Heart left ventricle (tissue), 16 donors: ENCODE results near the gene KCNQ1. TPM values are rescaled to one million over a fixed set of nuclear protein-coding genes. Genes with fewer than 3 reads are reported as not detected.

Experiments
- ATAC-seq, 4 donors: fragments of 200-7000 bp; cut with Tn5 transposase; one replicate each; pipeline ENCODE4 v1.9.1; 2020 to 2022; ENCODE audit warnings: moderate library complexity in 4 of 4, mild to moderate bottlenecking in 3 of 4, moderate number of reproducible peaks in 1 of 4
- DNase-seq, 5 donors: peaks; one replicate each; pipeline ENCODE4 v3.0.0-alpha.2; 2020
- H3K27ac ChIP-seq, 12 donors: fragments of 200-600 bp; sonication (generic) in 4 of 12; one replicate each; pipeline versions ENCODE4 v1.5.0 to v1.8.0; 2016 to 2022; ENCODE audit warnings: mild to moderate bottlenecking in 2 of 12
- H3K27me3 ChIP-seq, 9 donors: fragments of 200-600 bp; sonication (generic) in 2 of 9; one replicate each; pipeline versions ENCODE4 v1.5.1 to v1.8.0; 2016 to 2022; ENCODE audit warnings: mild to moderate bottlenecking in 3 of 9
- H3K36me3 ChIP-seq, 9 donors: fragments of 200-600 bp; sonication (generic) in 2 of 9; one replicate each; pipeline versions ENCODE4 v1.5.0 to v1.8.0; 2018 to 2022; ENCODE audit warnings: mild to moderate bottlenecking in 2 of 9
- H3K4me1 ChIP-seq, 12 donors: fragments of 200-600 bp; sonication (generic) in 4 of 12; one replicate each; pipeline versions ENCODE4 v1.5.0 to v1.8.0; 2016 to 2022; ENCODE audit warnings: mild to moderate bottlenecking in 3 of 12
- H3K4me3 ChIP-seq, 12 donors: fragments of 200-600 bp; sonication (generic) in 4 of 12; one replicate each; pipeline versions ENCODE4 v1.5.0 to v1.8.0; 2017 to 2022; ENCODE audit warnings: mild to moderate bottlenecking in 9 of 12, moderate library complexity in 4 of 12
- H3K9me3 ChIP-seq, 12 donors: fragments of 200-600 bp; sonication (generic) in 4 of 12; one replicate each; pipeline versions ENCODE4 v1.5.0 to v1.8.0; 2016 to 2022; ENCODE audit warnings: mild to moderate bottlenecking in 1 of 12
- POLR2A ChIP-seq, 2 donors: fragments of 450-650 bp; IDR thresholded peaks; one replicate each; pipeline ENCODE4 v1.6.1; 2017; ENCODE audit warnings: antibody characterized with exemption in 2 of 2, mild to moderate bottlenecking in 2 of 2, moderate library complexity in 2 of 2
- WGBS, 4 donors: extraction: QIAGEN DNeasy Blood & Tissue Kit in 2 of 4; methylation state at CpG; one replicate each; pipeline versions ENCODE4 v1.1.5 to v1.1.7; 2013 to 2018; 5-methylcytosine and 5-hydroxymethylcytosine counted together
- intact Hi-C, 10 donors: fragments of 100-400 bp; cut with DNase I; formaldehyde crosslinking; loops; one replicate each; pipeline versions ENCODE4 v1.11.1 to v1.14.2; 2022
- polyA plus RNA-seq, 2 donors: library from polyadenylated mRNA; stranded (reverse); fragments of 200-250 nt; gene quantifications; one replicate each; pipeline ENCODE4 v1.2.3, GENCODE V29; 2013
- total RNA-seq, 9 donors: library from RNA; depleted of rRNA in 2 of 9; stranded (reverse); fragments of >200 nt in 2 of 9; fragmentation: NEBNext Ultra II Directional in 3 of 9; extraction: Animal tissue kit (Norgen Biotek cat#: 25700) in 3 of 9; gene quantifications; one replicate each; pipeline versions ENCODE4 v1.1.0 to v1.2.4, GENCODE V29; 2016 to 2023
- TF ChIP-seq, protein P1 (sequence below), 12 donors: fragments of 200-600 bp; sonication (generic) in 4 of 12; IDR thresholded peaks; one replicate each; pipeline versions ENCODE4 v1.5.0 to v1.8.0; 2018 to 2022; ENCODE audit warnings: antibody characterized with exemption in 12 of 12, mild to moderate bottlenecking in 5 of 12
- donor health status: ischemic (EF 13 %, LVEDD 7.1; RV severe dilation, severe dysfunction).
- donor health status: healthy with polysubstance abuse.
- donor health status: DM: no; HTN: yes; CAD: no.
- donor health status: DM: no; HTN: no; CAD: no.
- donor health status: ischemic (EF 25% LVEDD 6.9; RV normal size, moderate dysfunction).
- donor health status: ischemic (EF 25% LVEDD 5.7; RV mildly dilated, moderate dysfunction).
- donor health status: healthy.
- donor health status: DM: yes; HTN: yes; CAD: no.
- donor health status: ischemic (EF 35%, LVEDD 5.7; RV mildly dilated, moderate dysfunction).
- donor health status: nonischemic (EF 11% LVEDD 7.7; RV severe dilation, severe dysfunction).
- donor health status: DM: yes; HTN: yes; CAD: no.
- donor health status: PGD.
- donor health status: ischemic (EF 29% LVEDD 5.4; RV normal size, mild dysfunction).
- donor health status: nonischemic (EF 23%, LVEDD 6.1; RV moderate dilation, normal function).

KCNQ1 gene
- total and polyA plus RNA-seq, 11 donors = 18.6 to 42.4 (median 31.4) TPM

DNA sequence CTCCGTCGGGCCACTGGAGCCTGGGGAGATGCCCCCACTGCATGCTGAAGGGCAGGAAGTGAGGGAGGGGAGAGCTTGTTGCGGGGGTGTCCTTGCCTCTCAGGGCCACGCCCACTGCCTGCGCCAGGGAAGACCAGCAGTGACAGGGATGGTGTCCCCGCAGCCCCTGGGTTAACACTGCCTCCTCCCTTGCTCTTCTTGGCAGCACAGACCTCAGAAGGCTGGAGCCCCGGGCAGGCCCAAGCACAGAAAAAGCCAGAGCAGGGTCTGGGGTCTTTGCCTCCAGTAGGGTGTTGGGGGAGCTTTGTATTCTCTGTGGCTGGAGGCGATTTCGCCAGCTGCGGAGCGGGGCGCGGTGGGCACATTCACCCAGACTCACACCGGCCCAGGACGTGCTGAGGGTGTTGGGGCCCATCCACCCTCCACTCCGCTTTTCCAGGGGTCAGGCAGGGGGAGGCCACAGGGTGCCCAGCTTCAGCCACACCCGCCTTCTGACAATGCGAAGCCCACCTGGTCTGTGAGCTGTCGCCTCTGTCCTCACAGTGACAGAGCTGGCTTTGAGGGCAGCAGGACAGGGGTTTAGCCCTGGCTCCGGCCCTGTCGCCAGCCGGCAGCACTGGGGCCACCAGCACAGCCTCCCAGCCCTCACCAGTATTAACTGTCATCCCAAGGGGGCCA lies 357.0 kb downstream of the KCNQ1 start:
- Histone ChIP-seq H3K4me3 (no peak overlapping the region), H3K36me3 (no peaks in the 10 kb centered on the region), H3K27me3 (no peaks in the 10 kb centered on the region), H3K27ac (no peak overlapping the region), H3K9me3 (no peaks in the 10 kb centered on the region), H3K4me1 (peaks cover 0 to 28% (median 10%) of the 10 kb centered on the region in 12 donors)
- intact Hi-C loops = no loop called here
- peak; percentile 5 to 41 (median 18) for DNase-seq
- WGBS, 4 donors = 91 to 94% (median 93%) methylated on average over 14 to 22 of the region's 22 CpGs
- TF ChIP-seq, protein P1, sequence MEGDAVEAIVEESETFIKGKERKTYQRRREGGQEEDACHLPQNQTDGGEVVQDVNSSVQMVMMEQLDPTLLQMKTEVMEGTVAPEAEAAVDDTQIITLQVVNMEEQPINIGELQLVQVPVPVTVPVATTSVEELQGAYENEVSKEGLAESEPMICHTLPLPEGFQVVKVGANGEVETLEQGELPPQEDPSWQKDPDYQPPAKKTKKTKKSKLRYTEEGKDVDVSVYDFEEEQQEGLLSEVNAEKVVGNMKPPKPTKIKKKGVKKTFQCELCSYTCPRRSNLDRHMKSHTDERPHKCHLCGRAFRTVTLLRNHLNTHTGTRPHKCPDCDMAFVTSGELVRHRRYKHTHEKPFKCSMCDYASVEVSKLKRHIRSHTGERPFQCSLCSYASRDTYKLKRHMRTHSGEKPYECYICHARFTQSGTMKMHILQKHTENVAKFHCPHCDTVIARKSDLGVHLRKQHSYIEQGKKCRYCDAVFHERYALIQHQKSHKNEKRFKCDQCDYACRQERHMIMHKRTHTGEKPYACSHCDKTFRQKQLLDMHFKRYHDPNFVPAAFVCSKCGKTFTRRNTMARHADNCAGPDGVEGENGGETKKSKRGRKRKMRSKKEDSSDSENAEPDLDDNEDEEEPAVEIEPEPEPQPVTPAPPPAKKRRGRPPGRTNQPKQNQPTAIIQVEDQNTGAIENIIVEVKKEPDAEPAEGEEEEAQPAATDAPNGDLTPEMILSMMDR (IDR thresholded peaks at IDR 0.05) = no peak
- no peak for TF ChIP-seq POLR2A (IDR thresholded peaks at IDR 0.05)
- ATAC-seq = no peak

DNA sequence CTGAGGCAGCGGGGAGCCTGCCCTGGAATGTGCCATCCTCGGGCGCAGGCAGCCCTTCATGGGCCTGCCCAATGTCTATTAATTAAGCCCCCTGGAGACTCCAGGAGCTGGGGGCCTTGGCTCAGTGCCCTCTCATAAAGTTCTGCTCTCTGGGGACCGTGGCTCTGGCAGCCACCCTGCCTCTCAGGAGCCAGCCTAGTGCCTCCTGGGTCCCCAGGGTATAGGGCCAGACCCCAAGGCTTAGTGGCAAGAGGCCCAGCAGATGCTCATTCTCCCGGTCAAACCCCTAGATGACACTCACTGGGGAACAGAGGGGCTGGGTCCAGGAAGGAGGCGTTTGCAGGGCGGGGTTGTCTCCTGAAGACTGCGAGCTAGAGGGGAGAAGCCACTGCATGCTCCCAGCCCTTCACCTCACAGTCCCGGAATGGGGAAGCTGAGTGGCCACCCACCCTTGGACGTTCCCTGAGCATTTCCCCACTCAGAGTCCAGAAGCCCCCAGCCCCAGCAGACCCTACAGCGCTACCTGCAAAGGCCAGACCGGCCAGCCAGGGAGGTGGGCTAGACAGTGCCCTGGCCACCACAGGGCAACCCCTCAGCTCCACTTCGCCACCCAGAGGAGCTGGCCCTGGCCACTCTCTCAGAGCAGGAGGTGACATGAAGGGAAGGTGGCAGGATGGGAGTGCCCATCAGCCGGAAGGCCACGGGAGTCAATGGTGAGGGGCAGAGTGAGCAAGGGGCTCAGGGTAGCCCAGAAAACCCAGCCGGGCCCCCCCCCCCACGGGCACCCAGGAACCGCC lies 357.8 kb downstream of the KCNQ1 start:
- ATAC-seq (no peak), DNase-seq (peak; percentile 5 to 44 (median 16))
- 83 to 93% (median 88%) methylated on average over 11 to 18 of the region's 18 CpGs for WGBS, 4 donors
- no peak overlapping the region for H3K27ac ChIP-seq
- H3K36me3 ChIP-seq = no peaks in the 10 kb centered on the region
- H3K9me3 ChIP-seq = no peaks in the 10 kb centered on the region
- intact Hi-C loops = no loop called here
- TF ChIP-seq, protein P1 (IDR thresholded peaks at IDR 0.05) = no peak
- no peak for TF ChIP-seq POLR2A (IDR thresholded peaks at IDR 0.05)
- no peak overlapping the region for H3K4me3 ChIP-seq
- peaks cover 0 to 35% (median 15%) of the 10 kb centered on the region in 12 donors for H3K4me1 ChIP-seq
- H3K27me3 ChIP-seq = no peaks in the 10 kb centered on the region

DNA sequence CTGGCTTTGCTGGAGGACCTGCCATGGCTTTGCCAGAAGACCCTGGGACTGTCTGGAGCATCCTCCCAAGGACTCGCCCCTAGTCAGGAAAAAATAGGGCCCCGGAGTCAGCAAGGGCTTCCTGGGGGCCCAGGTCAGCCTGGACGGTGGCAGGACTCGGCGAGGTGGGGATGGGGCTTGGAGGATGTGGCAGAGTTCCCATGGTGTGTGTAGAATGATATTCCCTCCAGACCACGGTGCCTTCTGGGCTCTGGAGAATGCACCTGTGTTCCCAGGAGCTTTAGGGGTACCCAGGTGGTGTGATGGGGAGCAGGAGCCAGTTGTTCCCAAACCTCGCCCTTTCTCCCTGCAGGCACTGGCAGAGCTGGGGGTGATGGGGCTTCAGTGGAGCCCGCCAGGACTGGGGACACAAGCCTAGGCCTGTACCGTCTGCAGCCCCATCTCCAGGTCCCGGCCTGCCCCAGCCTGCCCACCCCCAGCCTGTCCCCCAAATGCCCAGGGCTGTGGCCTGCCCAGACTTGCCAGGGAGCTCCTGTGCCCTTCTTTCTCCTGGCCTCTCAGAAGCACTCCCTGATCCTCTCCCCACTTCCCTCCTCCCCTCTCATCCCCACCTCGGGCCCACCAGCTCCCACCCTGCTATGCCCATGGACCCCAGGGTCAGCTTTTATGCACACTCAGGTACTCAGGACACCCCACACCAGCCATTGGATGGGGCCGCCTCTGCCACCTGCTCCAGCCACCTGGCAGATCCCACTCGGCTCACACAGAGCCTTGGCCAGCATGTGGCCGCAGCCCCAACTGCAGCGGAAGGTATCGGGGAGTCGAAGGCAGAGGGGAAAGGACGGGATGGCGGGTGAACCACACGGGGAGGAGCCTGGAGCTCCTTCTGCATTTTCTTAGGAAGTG lies 358.6 kb downstream of the KCNQ1 start:
- WGBS, 4 donors = 92 to 98% (median 95%) methylated on average over 17 to 20 of the region's 20 CpGs
- H3K4me3 ChIP-seq = no peak overlapping the region
- no peaks in the 10 kb centered on the region for H3K9me3 ChIP-seq
- intact Hi-C loops = no loop called here
- ATAC-seq (no peak), DNase-seq (peak; percentile 6 to 48 (median 18))
- TF ChIP-seq, protein P1 (IDR thresholded peaks at IDR 0.05) = no peak
- no peak for TF ChIP-seq POLR2A (IDR thresholded peaks at IDR 0.05)
- H3K4me1 ChIP-seq = peaks cover 0 to 43% (median 23%) of the 10 kb centered on the region in 12 donors
- H3K27ac ChIP-seq = no peak overlapping the region
- no peaks in the 10 kb centered on the region for H3K27me3 ChIP-seq
- H3K36me3 ChIP-seq = no peaks in the 10 kb centered on the region
